Right renal pelvis (tissue), 4 donors: ENCODE results near the gene IQSEC3. TPM values are rescaled to one million over a fixed set of nuclear protein-coding genes. Genes with fewer than 3 reads are reported as not detected.
A peak's percentile ranks its signal among the peaks of the same experiment; 100 is the strongest.
"Not testable (repeated sequence)": the region's sequence is repeated elsewhere in the genome, so short reads cannot be mapped to it uniquely, and the experiment has no call there.

ENCODE experiments used
- DNase-seq, 4 donors: peaks; one replicate each; pipeline ENCODE4 v3.0.0-alpha.2; 2013; ENCODE audit warnings: low read depth in 4 of 4, low spot score in 3 of 4, missing footprints in 1 of 4
- polyA plus RNA-seq, 4 donors: library from polyadenylated mRNA; unstranded; fragments of 120-200 nt; gene quantifications; one replicate each; pipeline ENCODE4 v1.2.1, GENCODE V29; 2013; ENCODE audit not compliant: insufficient read length in 4 of 4

IQSEC3 gene
- polyA plus RNA-seq, 4 donors: 5.8 to 11.6 (median 7.8) TPM

DNA sequence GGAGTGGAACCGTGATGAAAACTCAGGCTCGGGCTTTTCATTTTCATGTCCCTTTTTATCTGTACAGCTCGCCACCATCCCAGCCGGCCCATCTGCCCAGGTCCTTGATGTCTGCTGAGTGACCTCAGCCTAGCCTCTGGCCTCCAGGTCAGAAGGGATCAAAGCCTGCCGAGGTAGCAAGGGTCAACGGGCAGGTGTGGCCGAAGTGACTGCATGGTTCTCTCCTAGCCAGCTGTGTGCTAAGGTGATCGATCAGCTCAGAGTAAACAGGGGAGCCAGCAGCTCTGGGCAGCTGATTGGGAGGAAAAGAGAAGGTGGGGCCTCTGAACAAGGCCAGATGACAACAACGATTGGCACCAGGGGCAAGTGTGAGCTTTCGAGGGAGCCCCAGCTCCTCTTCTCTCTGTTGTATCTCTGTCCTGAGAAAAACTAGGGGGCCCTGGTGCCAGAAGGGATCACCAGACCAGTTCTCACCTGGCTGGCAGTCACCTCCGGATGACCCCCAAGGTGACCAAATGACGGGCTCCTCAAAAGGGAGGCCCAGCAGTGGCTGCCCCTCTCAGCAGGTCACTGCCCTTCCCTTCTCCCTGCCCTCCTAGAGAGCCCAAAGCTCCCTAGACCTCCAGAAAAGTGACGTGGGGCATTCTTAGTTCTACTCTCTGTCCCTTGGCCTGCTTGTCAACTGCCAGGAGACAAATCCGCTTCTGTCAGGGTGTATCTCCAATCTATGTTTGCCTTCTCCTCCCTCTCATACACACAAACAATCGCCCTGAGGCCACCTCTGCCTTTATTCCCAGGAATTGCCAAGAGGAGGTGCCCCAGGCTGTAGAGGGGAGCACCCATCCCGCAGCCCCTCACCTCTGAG lies 143.9 kb downstream of the IQSEC3 start:
- DNase-seq: no peak

DNA sequence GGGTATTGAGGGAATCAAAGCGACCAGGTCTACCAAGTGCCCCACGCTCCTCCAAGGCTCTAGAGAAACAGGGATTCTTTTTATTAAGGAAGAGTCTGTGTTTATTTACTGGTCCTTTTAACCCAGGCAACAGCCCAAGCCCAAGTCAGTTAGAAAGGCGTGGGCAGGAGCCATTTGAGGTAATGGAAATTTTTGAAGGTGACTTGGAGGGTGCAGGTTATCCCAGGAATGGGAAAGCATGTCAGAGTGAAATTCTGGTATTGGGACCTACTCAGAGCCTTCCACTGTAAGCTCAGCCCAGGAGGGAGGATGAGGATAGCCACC lies 144.5 kb downstream of the IQSEC3 start:
- DNase-seq: no peak

DNA sequence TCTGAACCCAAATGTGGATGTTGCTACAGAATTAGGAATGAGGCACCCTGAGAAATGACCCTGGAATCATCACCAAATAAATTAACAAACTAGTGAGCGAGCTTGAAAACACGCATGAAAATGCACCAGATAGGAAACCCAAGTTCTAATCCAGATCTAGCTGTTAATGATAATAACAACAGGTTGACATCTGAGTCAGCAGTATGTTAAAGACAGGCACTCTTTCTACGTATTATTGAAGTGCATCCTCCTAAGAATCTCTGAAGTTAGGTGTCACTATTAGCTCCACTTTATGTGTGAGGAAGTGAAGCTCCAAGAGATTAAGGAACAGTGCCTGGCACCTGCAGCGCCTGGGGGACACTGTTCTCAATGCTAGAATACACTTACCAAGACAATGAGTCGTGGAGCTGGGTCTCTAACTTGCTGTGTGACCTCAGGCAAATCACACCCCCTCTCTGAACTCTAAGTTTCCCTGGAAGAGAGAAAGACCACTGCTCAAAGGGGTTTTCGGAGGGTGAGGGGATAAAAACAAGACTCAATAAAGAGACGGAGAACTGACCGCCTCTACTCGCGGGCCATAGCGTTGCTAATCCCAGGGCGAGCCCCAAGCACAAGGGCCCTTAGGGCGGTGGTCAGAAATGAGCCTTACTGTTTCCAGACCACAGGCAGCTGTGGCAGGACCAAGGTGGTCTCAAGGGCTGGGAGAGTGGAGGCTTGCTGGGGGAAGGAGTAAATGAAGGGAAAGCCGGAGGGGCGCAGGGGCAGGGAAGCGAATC lies 145.3 kb downstream of the IQSEC3 start:
- DNase-seq: no peak

DNA sequence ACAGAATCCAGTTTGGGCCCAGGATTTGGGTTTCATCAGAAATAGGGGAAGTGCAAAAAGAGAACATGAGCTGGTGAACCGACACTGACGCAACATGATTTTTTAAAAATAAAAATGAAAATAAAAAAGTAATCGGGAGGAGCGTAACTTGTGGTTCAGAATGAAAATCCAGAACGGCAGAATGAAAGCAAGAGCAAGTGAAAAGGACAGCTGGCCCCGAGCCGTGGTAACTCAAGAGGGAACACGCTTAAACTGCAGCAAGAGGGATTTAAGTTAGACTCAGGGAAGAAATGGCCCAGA lies 145.8 kb downstream of the IQSEC3 start:
- DNase-seq: no peak

DNA sequence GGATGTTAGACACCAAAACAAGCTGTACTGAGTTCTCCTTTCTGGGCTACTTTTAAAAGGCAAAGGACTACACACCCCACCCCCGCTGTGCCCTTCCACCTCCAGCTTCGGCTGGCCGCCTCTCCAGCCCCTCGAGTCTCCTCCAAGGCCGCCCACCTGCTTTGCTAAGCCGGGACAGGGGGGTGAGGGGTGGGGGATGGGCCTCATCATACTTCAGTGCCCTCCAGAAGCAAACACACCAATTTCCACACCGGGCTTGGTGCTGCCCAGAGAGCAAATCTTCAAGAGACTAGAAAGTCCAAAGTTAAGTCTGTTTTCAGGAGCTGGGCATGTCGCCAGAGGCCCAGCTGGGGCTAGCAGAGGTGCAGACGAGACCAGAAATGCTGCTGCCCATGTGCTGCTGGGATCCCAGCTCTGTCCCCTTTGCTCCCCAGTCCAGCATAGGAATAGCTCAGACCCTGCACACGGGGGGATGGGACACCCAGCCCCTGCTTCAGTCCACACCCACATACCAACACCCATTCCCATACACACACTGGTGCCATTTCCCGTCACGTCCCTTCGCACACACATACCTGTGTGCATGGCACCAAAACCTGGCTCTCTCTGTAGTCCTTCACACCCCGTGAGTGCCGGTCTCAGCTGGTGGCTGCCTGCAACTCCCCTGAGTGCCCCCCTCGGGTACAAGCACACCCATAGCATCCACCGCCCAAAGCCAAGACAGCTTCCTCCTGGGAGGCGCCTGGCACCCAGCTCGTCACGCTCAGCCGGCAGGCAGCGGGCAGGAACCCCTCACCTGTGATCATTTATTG lies 146.4 kb downstream of the IQSEC3 start:
- peak in 1 of 4 donors; percentile 35 for DNase-seq

DNA sequence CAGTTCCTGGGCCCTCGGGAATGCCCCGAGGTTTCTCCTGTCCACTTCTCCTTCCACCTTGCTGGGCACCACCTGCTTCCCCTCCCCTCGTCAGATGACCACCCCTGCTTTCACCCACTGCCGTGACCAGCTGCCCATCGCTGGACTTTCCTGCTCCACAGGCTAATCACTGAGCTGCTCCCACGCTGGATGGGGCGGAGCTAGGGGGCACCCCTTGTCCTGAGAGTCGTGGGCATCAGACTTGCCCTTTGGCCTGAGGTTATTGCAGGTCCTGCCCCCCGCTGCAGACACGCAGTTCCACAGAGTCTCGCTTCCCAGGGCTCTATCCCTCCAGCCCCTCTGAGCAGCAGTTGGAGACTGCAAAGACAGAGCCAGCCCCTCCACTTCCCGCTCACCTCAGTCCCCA lies 147.0 kb downstream of the IQSEC3 start:
- no peak for DNase-seq

DNA sequence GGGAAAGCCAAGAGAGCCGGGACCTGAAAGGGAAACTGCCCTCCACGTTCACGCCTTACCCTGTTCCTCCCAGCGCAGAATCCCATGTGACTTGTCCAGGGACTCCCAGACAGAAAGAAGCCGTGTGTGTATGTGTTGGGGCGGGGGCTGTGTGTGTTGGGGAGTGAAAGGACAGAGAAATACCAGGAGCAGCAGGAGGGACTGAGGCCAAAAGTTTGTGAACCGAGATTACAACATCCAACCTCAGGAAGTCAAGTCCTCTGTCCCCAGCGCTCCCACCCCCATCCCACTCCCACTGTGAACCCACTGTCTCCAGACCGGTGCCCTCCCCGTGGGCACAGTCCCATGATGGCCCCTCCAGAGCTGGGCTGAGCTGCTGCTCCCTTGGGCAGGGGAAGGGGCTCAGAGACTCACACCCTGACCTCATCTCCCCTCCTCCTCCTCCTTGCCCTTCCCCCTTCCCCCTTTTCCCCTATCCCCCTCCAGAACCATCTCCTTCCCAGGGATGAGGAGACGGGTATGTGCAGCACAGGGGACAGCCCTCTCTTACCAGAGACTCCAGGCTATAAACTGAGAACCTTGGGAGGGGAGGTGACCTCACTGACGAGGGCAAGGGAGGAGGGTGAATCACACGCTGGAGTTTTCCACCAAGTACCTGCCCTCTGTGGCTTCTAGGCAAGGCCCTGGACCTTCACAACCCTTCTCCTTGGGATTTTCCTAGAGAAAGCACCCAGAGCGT lies 147.6 kb downstream of the IQSEC3 start, which contains the start of gene SLC6A12:
Gene SLC6A12 (minus strand): TSS at position 155 of the 739 bp plus-strand sequence. CDS start 4,171 bp downstream, outside the sequence.
- no peak for DNase-seq

DNA sequence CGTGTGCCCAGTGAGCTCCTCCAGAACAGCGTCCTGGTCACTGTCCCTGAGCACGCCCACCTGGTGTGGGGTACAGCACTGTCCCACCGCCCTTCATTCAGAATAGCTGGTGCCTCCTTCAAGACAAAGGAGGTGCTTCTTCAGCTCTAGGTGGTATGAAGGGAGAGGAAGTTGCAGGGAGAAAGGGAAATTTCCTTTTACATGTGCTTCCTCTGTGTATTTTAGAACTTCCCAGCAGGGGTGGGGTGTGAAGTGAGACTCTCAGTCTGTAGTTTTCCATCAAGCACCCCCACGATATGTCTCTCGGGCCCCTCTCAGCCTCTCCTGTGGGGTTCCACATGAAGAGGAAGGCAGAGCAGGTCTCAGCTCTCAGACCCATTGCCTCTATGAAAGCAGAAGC lies 148.5 kb downstream of the IQSEC3 start:
- DNase-seq: no peak

DNA sequence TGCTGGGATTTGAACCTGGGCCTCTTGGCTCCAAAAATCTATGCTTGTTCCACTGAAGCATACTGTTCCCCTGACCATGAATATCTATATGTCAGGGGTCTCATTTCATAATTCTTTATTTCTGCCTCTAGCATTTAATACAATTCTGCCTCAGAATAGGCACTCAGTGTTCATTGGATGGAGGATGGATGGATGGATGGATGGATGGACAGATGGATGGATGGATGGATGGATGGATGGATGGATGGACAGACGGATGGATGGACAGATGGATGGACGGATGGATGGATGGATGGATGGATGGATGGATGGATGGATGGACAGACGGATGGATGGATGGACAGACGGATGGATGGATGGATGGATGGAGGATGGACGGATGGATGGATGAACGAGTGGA lies 150.5 kb downstream of the IQSEC3 start:
- DNase-seq: not testable (repeated sequence)

DNA sequence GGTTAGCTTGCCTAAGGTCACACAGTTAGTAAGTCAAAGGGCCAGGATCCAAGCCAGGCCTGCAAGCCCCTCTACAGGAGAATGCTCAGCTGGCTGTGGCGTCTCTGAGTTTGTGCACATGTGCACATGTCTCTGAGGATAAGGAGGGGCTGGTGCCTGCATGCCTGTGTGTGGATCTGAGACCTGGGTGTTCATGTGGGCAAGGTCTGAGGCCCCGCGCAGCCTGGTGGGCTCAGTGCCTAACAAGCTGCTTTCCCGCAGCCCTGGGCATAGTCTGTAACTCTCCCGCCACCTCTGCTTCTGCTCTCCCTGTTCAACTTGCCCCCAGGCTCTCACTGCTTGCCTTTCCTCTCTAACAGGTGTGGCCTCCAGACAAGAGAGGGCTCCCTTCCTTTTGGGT lies 151.7 kb downstream of the IQSEC3 start:
- no peak for DNase-seq

DNA sequence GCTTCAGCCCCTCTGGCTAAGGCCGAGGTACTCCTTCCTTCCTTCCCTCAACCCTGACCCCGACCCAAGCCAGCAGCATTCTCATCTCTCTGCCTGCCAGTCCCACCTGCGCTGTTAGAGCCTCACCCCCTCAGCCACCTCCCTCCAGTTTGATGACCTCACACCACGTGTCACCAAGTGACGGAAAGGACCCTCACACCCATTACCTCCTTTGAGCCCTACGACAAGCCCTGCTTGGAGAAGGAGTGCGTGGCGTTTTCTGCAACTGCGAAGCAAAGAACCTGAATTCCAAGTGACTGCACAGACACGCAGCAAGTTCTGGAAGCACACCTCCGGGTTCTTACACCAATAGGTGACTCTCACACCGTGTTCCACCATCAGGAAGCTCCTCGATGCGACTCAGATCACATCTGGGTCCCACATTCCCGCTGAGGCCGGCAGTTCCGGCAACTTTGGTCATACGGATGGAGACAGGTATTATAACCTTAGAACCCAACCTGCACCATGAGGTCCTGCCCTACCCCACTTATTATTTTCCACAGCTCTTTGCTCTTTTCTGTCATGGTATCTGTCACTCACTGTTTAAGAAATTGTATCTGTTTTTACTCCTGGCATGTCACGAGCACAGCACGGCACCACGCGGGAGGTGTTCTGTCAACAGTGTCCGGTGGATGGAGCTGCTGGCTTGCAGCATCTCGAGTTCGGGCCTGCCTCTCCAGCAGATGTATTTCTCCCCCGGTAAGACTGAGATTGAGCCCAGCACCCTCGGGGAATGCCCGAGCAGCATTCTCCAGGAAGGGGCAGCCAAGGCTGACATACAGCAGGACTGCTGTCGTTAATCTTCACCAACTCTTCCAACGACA lies 152.4 kb downstream of the IQSEC3 start:
- DNase-seq: no peak

DNA sequence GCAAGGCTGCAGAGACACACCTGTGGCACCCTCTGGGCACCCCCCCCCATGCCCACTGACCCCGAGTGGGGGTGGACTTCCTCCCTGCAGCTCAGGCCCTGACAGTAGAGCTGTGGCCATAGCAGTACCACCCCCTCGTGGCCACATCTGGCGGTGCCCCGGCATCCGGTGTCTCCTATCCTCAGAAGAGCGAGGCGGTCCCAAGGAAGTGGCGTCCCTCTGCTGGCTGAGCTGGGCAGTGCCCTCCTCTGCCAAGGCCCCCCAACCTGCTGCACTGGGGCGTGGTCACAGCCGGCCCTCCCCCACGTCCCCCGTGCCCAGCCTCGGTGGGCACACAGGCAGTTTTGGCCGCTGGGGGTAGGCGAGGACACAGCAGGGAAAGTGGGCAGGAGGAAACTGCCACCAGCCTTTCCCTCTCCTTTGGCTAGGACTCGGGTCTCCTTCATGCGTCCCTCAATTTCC lies 153.4 kb downstream of the IQSEC3 start:
- peak in 1 of 4 donors; percentile 52 for DNase-seq

DNA sequence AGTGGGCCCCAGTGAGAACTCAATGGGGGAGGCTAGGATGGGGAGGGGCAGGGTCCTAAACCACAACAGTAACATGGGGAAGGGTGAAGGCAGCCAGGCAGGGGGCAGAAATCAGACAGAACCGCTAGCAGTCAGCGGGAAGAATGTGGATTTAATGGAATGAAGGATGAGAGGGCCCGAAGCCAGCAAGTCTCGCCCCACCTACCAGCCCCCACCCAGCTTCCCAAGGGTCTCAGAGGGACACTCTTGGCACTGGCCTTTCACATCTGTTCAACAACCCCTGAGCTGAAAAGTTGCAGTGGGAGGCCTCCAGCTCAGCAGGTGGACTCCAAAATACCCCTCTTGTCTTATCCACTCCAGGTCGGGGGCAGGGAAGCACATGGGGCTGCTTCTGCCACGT lies 153.9 kb downstream of the IQSEC3 start:
- no peak for DNase-seq

DNA sequence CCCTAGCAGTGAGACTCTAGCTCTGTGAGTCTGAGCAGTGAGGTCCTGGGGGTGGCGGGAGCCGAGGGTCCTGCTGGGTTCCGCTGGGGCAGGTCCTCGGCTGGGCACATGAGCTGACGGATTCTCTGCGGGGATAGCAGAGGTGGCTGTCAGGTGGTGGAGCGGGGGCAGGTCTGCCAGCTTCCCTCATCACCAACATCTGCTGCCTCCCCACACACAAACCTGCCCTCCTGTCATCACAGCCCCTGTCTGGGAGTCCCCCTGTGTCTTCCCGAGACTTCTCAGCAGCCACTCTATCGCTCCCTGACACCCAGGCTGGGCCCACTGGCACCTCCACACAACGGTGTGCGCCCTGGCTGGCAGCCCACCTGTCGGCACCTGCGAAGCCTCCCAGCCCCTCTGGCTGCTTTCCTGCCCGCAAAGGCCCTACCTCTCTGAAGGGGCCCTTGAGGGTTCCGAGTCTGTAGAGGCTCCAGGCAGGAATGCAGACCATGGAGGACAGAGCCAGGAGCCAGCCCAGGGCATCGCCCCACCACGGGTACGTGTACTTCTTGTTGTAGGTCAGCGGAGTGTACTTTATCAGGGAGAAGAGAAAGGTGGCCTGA lies 154.5 kb downstream of the IQSEC3 start:
- DNase-seq: no peak

DNA sequence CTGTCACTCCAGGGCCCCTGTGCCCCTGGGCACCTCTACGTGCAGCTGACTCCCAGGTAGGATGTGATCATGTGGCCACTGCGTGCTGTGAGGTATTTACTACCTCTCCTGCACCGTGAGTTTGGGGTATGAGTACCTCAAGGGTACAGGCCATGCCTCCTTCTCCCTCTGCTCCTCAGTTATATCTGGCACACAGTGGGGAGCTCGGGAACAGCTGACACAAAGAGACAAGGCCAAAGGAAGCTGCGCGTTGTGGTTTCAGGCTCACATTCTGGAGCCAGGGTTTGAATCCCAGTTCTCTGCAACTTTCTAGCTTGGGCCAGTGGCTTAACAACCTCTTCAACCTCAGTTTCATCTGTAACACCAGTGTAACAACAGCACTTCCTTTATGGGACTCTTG lies 155.2 kb downstream of the IQSEC3 start:
- DNase-seq: no peak

DNA sequence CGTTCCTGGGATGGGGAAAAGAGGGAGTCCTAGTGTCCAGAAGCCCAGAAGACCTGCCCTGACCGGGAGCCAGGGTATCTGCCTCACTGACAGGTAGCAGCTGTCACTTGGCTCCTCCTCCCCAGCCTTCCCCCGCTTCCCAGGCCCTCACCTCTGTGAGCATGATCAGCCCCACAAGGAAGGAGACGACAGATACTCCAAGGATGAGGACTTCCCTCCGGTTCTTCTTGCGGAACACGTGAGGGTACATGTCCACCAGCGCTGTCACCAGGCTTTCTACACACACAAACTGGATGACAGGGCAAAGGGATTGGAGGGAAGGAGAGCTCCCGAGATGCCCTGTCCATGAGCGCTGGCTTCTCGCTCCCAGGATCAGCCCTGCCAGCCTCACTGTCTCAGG lies 157.3 kb downstream of the IQSEC3 start:
- no peak for DNase-seq

DNA sequence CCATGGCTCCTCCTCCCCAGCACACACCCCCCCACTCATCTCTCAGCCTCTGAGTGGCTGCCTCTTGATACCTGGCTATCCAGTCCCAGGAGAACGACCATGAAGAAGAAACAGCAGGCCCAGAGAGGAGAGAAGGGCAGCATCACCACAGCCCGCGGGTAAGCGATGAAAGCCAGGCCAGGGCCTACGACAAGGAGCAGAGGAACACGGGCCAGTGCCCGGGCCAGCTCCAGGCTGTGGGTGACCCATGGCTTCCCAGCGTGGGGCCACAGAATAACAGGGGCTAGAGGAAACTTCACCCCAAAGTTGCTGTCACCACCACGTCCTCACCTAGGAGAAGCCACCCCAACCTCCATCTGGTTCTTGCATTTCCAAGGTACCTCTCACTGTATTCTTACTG lies 157.8 kb downstream of the IQSEC3 start:
- DNase-seq: no peak

DNA sequence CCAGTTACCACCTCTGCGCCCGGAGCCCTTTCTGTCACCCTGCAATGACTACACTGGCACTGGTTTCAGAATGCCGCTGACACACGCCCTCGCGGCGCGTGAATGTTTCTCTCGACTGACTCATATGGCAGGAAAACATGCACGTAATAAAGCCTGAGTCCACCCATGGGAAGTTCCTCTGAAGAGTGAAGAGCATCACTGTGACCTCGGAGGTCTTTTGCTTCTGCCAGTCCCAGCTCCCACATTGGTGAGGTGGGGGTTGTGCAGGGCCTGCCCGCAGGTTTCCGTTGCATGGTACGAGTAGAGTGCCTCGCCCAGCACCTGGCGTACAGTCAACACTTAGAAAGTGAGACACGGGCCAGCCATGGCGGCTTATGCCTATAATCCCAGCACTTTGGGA lies 158.4 kb downstream of the IQSEC3 start:
- no peak for DNase-seq

DNA sequence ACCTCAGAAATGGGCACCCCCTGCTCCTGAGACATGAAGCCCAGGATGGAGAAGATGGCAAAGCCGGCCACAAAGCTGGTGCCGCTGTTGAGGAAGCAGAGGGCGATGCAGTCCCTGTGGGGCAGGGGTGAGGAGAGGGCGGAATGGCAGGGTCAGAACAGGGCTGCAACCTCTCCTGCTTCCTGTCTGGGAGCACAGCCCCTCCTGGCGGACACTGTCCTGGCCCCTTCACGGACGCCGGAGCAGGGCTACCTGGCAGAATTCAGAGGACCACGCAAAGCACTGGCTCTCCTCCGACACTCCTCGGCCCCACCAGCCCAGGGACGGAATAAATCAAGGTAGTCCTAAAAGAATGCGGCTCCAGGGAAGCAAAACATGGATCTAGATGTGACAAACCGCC lies 159.8 kb downstream of the IQSEC3 start:
- DNase-seq: no peak
